K562 (cell line): ENCODE measurements around the gene ZNF557. TPM values are rescaled to one million over a fixed set of nuclear protein-coding genes. Genes with fewer than 3 reads are reported as not detected.

Experiments
- ATAC-seq: fragments of 200-7000 bp; cut with Tn5 transposase; 3 replicates; pipeline ENCODE4 v1.9.1; 2020; ENCODE audit warnings: moderate library complexity
- BruUV-seq: library from RNA; stranded (reverse); fragments of 400-500 nt; replicated peaks from 2 replicates; lab custom pipeline; 2021; lab: Mats Ljungman, UMichigan
- CTCF ChIA-PET: fragments of 300-600 bp; formaldehyde crosslinking; extraction: SDS; loops from one replicate; lab custom pipeline; 2021; ENCODE audit warnings: low intra/inter-chr PET ratio; lab: Yijun Ruan, JAX
- POLR2A ChIA-PET: fragments of 300-600, 350-650 bp; sonication (Branson Sonifier 250); formaldehyde crosslinking; extraction: SDS; loops from one replicate; lab custom pipeline; 2021; ENCODE audit warnings: antibody characterized with exemption, inconsistent platforms; lab: Yijun Ruan, JAX
- DNase-seq, 4 experiments: peaks; one replicate each; pipeline versions ENCODE4 v3.0.0 to v3.0.0-alpha.2; 2011 to 2018; ENCODE audit warnings: low spot score in 3 of 4, mixed read lengths in 3 of 4; ENCODE audit errors: extremely low read depth in 1 of 4
- FAIRE-seq: peaks from 2 replicates; lab custom pipeline; 2011; peaks lifted over from hg19 to GRCh38; lab: Jason Lieb, UNC
- H2AFZ ChIP-seq: 2 replicates; pipeline ENCODE4 v1.6.0; 2011; ENCODE audit warnings: low read depth, low read length, control low read depth, inconsistent platforms
- H3K27ac ChIP-seq: fragments of 200-600 bp; 3 replicates; pipeline ENCODE4 v1.8.0; 2011; ENCODE audit warnings: low read depth, mild to moderate bottlenecking, control low read depth, inconsistent platforms, low read length, moderate library complexity, mixed read lengths; ENCODE audit errors: extremely low read depth
- H3K27me3 ChIP-seq, 2 experiments: fragments of 300-600 bp in 1 of 2; 2 replicates in 1 of 2; 3 replicates in 1 of 2; pipeline versions ENCODE4 v1.6.0 to v1.8.0; 2011; ENCODE audit warnings: inconsistent platforms in 2 of 2, low read length in 2 of 2, mild to moderate bottlenecking in 1 of 2, mixed read lengths in 1 of 2, moderate library complexity in 1 of 2; ENCODE audit not compliant: control insufficient read depth in 2 of 2, insufficient read depth in 2 of 2
- H3K36me3 ChIP-seq: fragments of 300-600 bp; 3 replicates; pipeline ENCODE4 v1.8.0; 2011; ENCODE audit warnings: mild to moderate bottlenecking, low read length, inconsistent platforms; ENCODE audit not compliant: control insufficient read depth, insufficient read depth
- H3K4me1 ChIP-seq, 2 experiments: fragments of 200-600 bp in 1 of 2; replicated peaks in 1 of 2; 2 replicates in 1 of 2; 3 replicates in 1 of 2; pipeline versions ENCODE4 v1.5.1 to v1.8.0; 2011; ENCODE audit warnings: inconsistent platforms in 2 of 2, low read length in 2 of 2, mild to moderate bottlenecking in 1 of 2, mixed read lengths in 1 of 2, moderate library complexity in 1 of 2; ENCODE audit not compliant: control insufficient read depth in 2 of 2, insufficient read depth in 2 of 2
- H3K4me2 ChIP-seq: 2 replicates; pipeline ENCODE4 v1.6.1; 2011; ENCODE audit warnings: low read length, control low read depth, inconsistent platforms, mixed read lengths; ENCODE audit not compliant: insufficient read depth
- H3K4me3 ChIP-seq: fragments of 200-600 bp; sonication (generic), shearing (Covaris generic); 2 replicates; pipeline ENCODE4 v1.5.1; 2016; ENCODE audit warnings: control low read depth, inconsistent platforms
- H3K79me2 ChIP-seq: fragments of 200-600 bp; 3 replicates; pipeline ENCODE4 v1.8.0; 2011; ENCODE audit warnings: low read length, inconsistent platforms; ENCODE audit not compliant: control insufficient read depth, insufficient read depth
- H3K9ac ChIP-seq, 2 experiments: 2 replicates each; pipeline versions ENCODE4 v1.6.0 to v1.6.1; 2011; ENCODE audit warnings: low read depth in 2 of 2, low read length in 2 of 2, control low read depth in 1 of 2, inconsistent platforms in 1 of 2, mild to moderate bottlenecking in 1 of 2, mixed read lengths in 1 of 2; ENCODE audit not compliant: insufficient read depth in 1 of 2
- H3K9me1 ChIP-seq: one replicate; pipeline ENCODE4 v1.6.0; 2011; ENCODE audit warnings: inconsistent platforms, mild to moderate bottlenecking, low read length, moderate library complexity; ENCODE audit not compliant: control insufficient read depth, insufficient read depth
- H3K9me3 ChIP-seq: replicated peaks from 2 replicates; pipeline ENCODE4 v1.5.1; 2011; ENCODE audit warnings: low read depth, low read length, inconsistent platforms; ENCODE audit not compliant: control insufficient read depth, insufficient read depth
- H4K20me1 ChIP-seq: replicated peaks from 2 replicates; pipeline ENCODE4 v1.6.1; 2011; ENCODE audit warnings: low read length, inconsistent platforms, mixed read lengths; ENCODE audit not compliant: control insufficient read depth, insufficient read depth
- ARID3B ChIP-seq: fragments of 250-450 bp; sonication (Bioruptor Pico); IDR thresholded peaks from 2 replicates; pipeline ENCODE4 v1.4.0; 2020; ENCODE audit warnings: borderline replicate concordance
- E2F6 ChIP-seq, 2 experiments: IDR thresholded peaks; 2 replicates each; pipeline ENCODE4 v1.6.1; 2011; ENCODE audit warnings: borderline replicate concordance in 1 of 2, control low read depth in 1 of 2, low read depth in 1 of 2, low read length in 1 of 2, mild to moderate bottlenecking in 1 of 2, mixed read lengths in 1 of 2, moderate library complexity in 1 of 2; ENCODE audit not compliant: insufficient read depth in 1 of 2, insufficient read length in 1 of 2, poor library complexity in 1 of 2, severe bottlenecking in 1 of 2; ENCODE audit errors: extremely low read depth in 1 of 2
- NRF1 ChIP-seq, 2 experiments: fragments of 450-650 bp; IDR thresholded peaks in 1 of 2; conservative IDR thresholded peaks in 1 of 2; 2 replicates each; pipeline ENCODE4 v1.6.1; 2014; ENCODE audit warnings: mild to moderate bottlenecking in 2 of 2
- PRPF4 ChIP-seq: fragments of 200-400 bp; formaldehyde crosslinking; IDR thresholded peaks from one replicate; pipeline ENCODE4 v1.6.1; 2017; ENCODE audit warnings: low read length, low read depth, mild to moderate bottlenecking; ENCODE audit not compliant: insufficient read depth, poor library complexity, severe bottlenecking
- ZNF436 ChIP-seq: fragments of 250-450, 450-650 bp; sonication (Bioruptor Pico); formaldehyde crosslinking; IDR thresholded peaks from 2 replicates; pipeline ENCODE4 v1.7.0; 2020; ENCODE audit warnings: mild to moderate bottlenecking
- WGBS: fragments of 100-300 bp; shearing (Covaris generic); methylation state at CpG from one replicate; pipeline ENCODE4 v1.1.6; 2016; ENCODE audit warnings: low coverage, mixed read lengths; ENCODE audit not compliant: insufficient coverage; ENCODE audit errors: missing lambda C conversion rate; 5-methylcytosine and 5-hydroxymethylcytosine counted together
- in situ Hi-C: fragments of 300-500 bp; cut with MboI; formaldehyde crosslinking; loops from 4 replicates; pipeline ENCODE4 v1.15.0; 2018; ENCODE audit warnings: inconsistent platforms, mixed read lengths
- intact Hi-C: fragments of 100-400 bp; cut with micrococcal nuclease; formaldehyde crosslinking; loops from 2 replicates; pipeline ENCODE4 v1.14.2; 2022
- polyA plus RNA-seq, 8 experiments: library from polyadenylated mRNA; depleted of rRNA in 4 of 8; stranded (reverse) in 5 of 8; unstranded in 3 of 8; fragments of >200 nt; fragmentation: Nextera tagmentation in 2 of 8; fragmentation: Illumina TruSeq in 1 of 8; extraction: Ambion mirVana in 2 of 8; extraction: Trizol in 1 of 8; gene quantifications; 2 replicates each; pipeline versions ENCODE4 v1.2.1 to v1.2.3, GENCODE V29; 2011 to 2014; ENCODE audit warnings: inconsistent platforms in 1 of 8, missing spikeins in 1 of 8
- total RNA-seq, 7 experiments: library from RNA; depleted of rRNA in 6 of 7; stranded (reverse); fragments of >200 nt in 6 of 7; fragmentation: Illumina TruSeq in 2 of 7; extraction: Trizol in 2 of 7; gene quantifications; 2 replicates each; pipeline versions ENCODE4 v1.2.1 to v1.2.3, GENCODE V29; 2011 to 2021; ENCODE audit warnings: low replicate concordance in 1 of 7
- TF ChIP-seq, protein P1 (sequence below): conservative IDR thresholded peaks from 2 replicates; pipeline ENCODE4 v1.6.1; 2011; ENCODE audit warnings: low read depth, mild to moderate bottlenecking, low read length; ENCODE audit not compliant: control insufficient read depth

ZNF557 gene
- total and polyA plus RNA-seq, 9 of the 15 experiments (the other 6 are each of a cell fraction or from before 2014, with no cell fraction given), result 2.2 to 6.6 (median 4.4) TPM

- Histone ChIP-seq H4K20me1 (no peaks in the 10 kb centered on the region), H3K27ac (no peak overlapping the region; the same call in 2 of the 3 replicates), H3K4me3 (peak overlapping the region; percentile 60), H3K4me2 (peak overlapping the region; percentile 88), H3K27me3 (peaks cover 2 to 10% of the 10 kb centered on the region in 2 experiments; a peak in 3 of 5 replicates), H3K9ac (peak overlapping the region; percentile 76 to 94), H3K9me3 (peaks cover 10% of the 10 kb centered on the region; the same call in 1 of the 2 replicates), H2AFZ (peak overlapping the region; percentile 95), H3K36me3 (no peaks in the 10 kb centered on the region), H3K4me1 (peaks cover 6 to 11% of the 10 kb centered on the region in 2 experiments; a peak in 3 of 5 replicates), H3K9me1 (no peaks in the 10 kb centered on the region), H3K79me2 (no peaks in the 10 kb centered on the region)
- no TSS peak for BruUV-seq
- DNase-seq (no peak), FAIRE-seq (no peak), ATAC-seq (no peak)
- ChIA-PET CTCF (no interaction called here), POLR2A (interaction anchor here (0.6 to 1.2 kb wide), 3 partner anchors 9 to 30 kb away, joined by 3 to 7 read pairs (median 3); partner anchors contain the start of gene ZNF557)
- in situ Hi-C loops (no loop called here), intact Hi-C loops (no loop called here)
- no peak for TF ChIP-seq PRPF4
- TF ChIP-seq NRF1 (conservative IDR thresholded peaks at IDR 0.05 in 1 of 2, IDR thresholded peaks at IDR 0.05 in 1 of 2), result 0 out of 4 replicates have a peak, but pooled peaks of 1 of the 2 experiments have one; percentile 12
- TF ChIP-seq ARID3B (CRISPR knock-in tag), result peak; percentile 21; the same call in 1 of the 2 replicates
- TF ChIP-seq ZNF436, result no peak
- TF ChIP-seq E2F6 (IDR thresholded peaks at IDR 0.05; ENCODE audit: borderline replicate concordance in 1 of 2, extremely low read depth in 1 of 2, insufficient read depth in 1 of 2, insufficient read length in 1 of 2, low read depth in 1 of 2, low read length in 1 of 2, poor library complexity in 1 of 2, severe bottlenecking in 1 of 2), result peak in 1 of 2 experiments; percentile 9
- TF ChIP-seq, protein P1, sequence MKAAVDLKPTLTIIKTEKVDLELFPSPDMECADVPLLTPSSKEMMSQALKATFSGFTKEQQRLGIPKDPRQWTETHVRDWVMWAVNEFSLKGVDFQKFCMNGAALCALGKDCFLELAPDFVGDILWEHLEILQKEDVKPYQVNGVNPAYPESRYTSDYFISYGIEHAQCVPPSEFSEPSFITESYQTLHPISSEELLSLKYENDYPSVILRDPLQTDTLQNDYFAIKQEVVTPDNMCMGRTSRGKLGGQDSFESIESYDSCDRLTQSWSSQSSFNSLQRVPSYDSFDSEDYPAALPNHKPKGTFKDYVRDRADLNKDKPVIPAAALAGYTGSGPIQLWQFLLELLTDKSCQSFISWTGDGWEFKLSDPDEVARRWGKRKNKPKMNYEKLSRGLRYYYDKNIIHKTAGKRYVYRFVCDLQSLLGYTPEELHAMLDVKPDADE, result 0 out of 2 replicates have a peak, but pooled peaks have one; percentile 3
- 20% methylated on average over 9 of the region's 9 CpGs for WGBS
Observed at GRCh38 chr19:7099597-7099921, 30.1 kb downstream of the ZNF557 start.
